A549 treated with CORT108297 at 1 μM for 4 hours (cell line): ENCODE results near the gene LCE3D. TPM values are rescaled to one million over a fixed set of nuclear protein-coding genes. Genes with fewer than 3 reads are reported as not detected.

Experiments
- total RNA-seq: library from RNA; stranded (reverse); fragments of 200-300 nt; extraction: Qiagen RNA extraction; gene quantifications from 5 replicates; pipeline ENCODE4 v1.2.3, GENCODE V29; 2022

The LCE3D gene
- total RNA-seq = 0.44 to 1.3 TPM (median 0.64 TPM) in 5 replicates

GRCh38 chr1:152580433-152580832 is at the start of gene LCE3D:
Gene LCE3D (minus strand): TSS chr1:152580516. CDS start chr1:152579936, 580 bp downstream.

DNA sequence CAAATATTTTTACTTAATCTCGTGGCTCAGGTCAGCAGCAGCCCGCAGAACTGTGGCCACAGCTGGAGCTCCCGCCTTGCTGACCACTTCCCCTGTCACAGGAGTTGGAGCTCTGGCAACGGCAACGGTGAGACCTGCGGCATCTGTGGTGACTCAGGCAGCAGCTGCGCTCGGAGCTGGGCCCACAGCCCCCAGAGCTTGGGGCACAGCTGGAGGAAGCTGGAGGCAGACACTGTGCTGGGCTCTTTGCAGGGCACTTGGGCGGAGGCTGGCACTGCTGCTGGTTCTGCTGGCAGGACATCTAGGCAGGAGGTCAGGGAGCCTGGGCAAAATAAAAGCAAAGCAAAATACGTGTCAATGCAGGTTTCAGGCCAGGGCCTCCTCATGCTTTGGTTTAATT is 42.5 kb upstream of the LCE3D start, which contains the start of gene LCE3A:
TSS of gene LCE3A (minus strand) at position 301 of the 400 bp plus-strand sequence. CDS start at position 301, 0 bp downstream.

GRCh38 chr1:152613511-152613910 is 33.2 kb upstream of the LCE3D start, which contains the start of gene LCE3B:
Gene LCE3B (plus strand): TSS chr1:152613811. CDS start chr1:152613811, 0 bp downstream.

DNA sequence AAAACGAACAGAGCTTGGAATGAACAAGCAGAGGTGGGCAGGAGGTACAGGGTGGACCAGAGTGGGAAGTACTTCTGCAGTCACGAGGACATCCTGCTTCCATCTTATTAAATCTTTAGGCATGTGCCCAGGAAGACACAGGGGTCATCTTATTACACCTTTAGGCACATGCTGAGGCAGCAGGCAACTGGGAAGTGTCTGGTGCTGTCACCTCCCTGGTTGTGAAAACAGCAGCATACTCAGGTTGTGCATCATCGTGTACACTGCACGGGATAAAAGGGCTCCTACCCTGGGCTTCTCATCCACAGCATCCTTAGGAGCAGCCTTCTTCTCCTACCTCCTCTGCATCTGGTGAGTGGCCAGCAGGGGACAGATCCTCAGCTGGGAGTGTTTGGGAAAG is 19.6 kb upstream of the LCE3D start, which contains the start of gene LCE3C:
TSS of gene LCE3C (plus strand) at position 301 of the 400 bp plus-strand sequence. CDS start 498 bp downstream, outside the sequence.

GRCh38 chr1:152566681-152567080 is 13.6 kb downstream of the LCE3D start, which contains the start of gene LCE3E:
Gene LCE3E (minus strand): TSS chr1:152566780. CDS start chr1:152566208, 572 bp downstream.

Other genes with a start within 250 kb of the LCE3D start
- gene FLG2, start 220.5 kb downstream of the LCE3D start, total RNA-seq = not detected in 5 replicates
- gene CRNN, start 166.3 kb downstream of the LCE3D start, total RNA-seq = not detected in 5 replicates
- gene LCE5A, start 69.7 kb downstream of the LCE3D start, total RNA-seq = not detected in 5 replicates
- 0.17 to 0.49 TPM (median 0.36 TPM) in 5 replicates for gene CRCT1, start 66.0 kb downstream of the LCE3D start, total RNA-seq
- 0.16 to 0.17 TPM in 2 of 5 replicates, not detected in the others for gene LCE3E, start 13.7 kb downstream of the LCE3D start, total RNA-seq
- not detected in 5 replicates for gene LCE3C, start 19.7 kb upstream of the LCE3D start, total RNA-seq
- not detected in 5 replicates for gene LCE3B, start 33.3 kb upstream of the LCE3D start, total RNA-seq
- gene LCE3A, start 42.6 kb upstream of the LCE3D start, total RNA-seq = not detected in 5 replicates
- gene LCE2D, start 82.9 kb upstream of the LCE3D start, total RNA-seq = not detected in 5 replicates
- not detected in 5 replicates for gene LCE2C, start 94.8 kb upstream of the LCE3D start, total RNA-seq
- gene LCE2B, start 105.6 kb upstream of the LCE3D start, total RNA-seq = not detected in 5 replicates
- not detected in 5 replicates for gene LCE2A, start 117.8 kb upstream of the LCE3D start, total RNA-seq
- gene LCE4A, start 127.6 kb upstream of the LCE3D start, total RNA-seq = not detected in 5 replicates
- gene KPRP, start 177.5 kb upstream of the LCE3D start, total RNA-seq = not detected in 5 replicates
- gene LCE1F, start 194.6 kb upstream of the LCE3D start, total RNA-seq = not detected in 5 replicates
- 0.31 TPM in 1 of 5 replicates, not detected in the others for gene LCE1E, start 205.7 kb upstream of the LCE3D start, total RNA-seq
- not detected in 5 replicates for gene LCE1D, start 216.2 kb upstream of the LCE3D start, total RNA-seq
- gene LCE1C, start 226.1 kb upstream of the LCE3D start, total RNA-seq = not detected in 5 replicates
- 0.07 TPM in 1 of 5 replicates, not detected in the others for gene LCE1B, start 231.5 kb upstream of the LCE3D start, total RNA-seq
- gene LCE1A, start 247.0 kb upstream of the LCE3D start, total RNA-seq = not detected in 5 replicates